Stomach (tissue), 9 donors: ENCODE measurements around the gene SMYD3. TPM values are rescaled to one million over a fixed set of nuclear protein-coding genes. Genes with fewer than 3 reads are reported as not detected.

ENCODE experiments used
- DNase-seq, 2 donors: peaks; one replicate each; pipeline versions ENCODE4 v3.0.0 to v3.0.0-alpha.2; 2013 to 2019
- H3K27ac ChIP-seq, 5 donors: fragments of 200-600 bp in 4 of 5; sonication (generic) in 4 of 5; one replicate each; pipeline ENCODE4 v1.5.1; 2013 to 2019; ENCODE audit warnings: mild to moderate bottlenecking in 1 of 5, moderate library complexity in 1 of 5
- H3K27me3 ChIP-seq, 3 donors: fragments of 200-600 bp; sonication (generic); one replicate each; pipeline ENCODE4 v1.5.1; 2017 to 2019; ENCODE audit warnings: mixed run types in 1 of 3
- H3K36me3 ChIP-seq, 4 donors: fragments of 200-600 bp; sonication (generic); 1 replicate in 3 of 4; 2 replicates in 1 of 4; pipeline ENCODE4 v1.5.1; 2016 to 2019
- H3K4me1 ChIP-seq, 4 donors: fragments of 200-600 bp; sonication (generic); one replicate each; pipeline ENCODE4 v1.5.1; 2016 to 2019
- H3K4me3 ChIP-seq, 4 donors: fragments of 200-600 bp; sonication (generic) in 3 of 4; one replicate each; pipeline ENCODE4 v1.5.1; 2016 to 2019; ENCODE audit warnings: mild to moderate bottlenecking in 1 of 4
- H3K9me3 ChIP-seq, 4 donors: fragments of 200-600 bp; sonication (generic); one replicate each; pipeline ENCODE4 v1.5.1; 2016 to 2019
- EP300 ChIP-seq: sonication (generic); formaldehyde crosslinking; IDR thresholded peaks from one replicate; pipeline ENCODE4 v1.6.1; 2017; ENCODE audit warnings: antibody characterized with exemption
- POLR2A ChIP-seq, 4 donors: fragments of 450-650 bp; IDR thresholded peaks; one replicate each; pipeline ENCODE4 v1.6.1; 2016; ENCODE audit warnings: antibody characterized with exemption in 4 of 4, control low read depth in 2 of 4, mild to moderate bottlenecking in 1 of 4, moderate library complexity in 1 of 4
- POLR2AphosphoS5 ChIP-seq, 3 donors: sonication (generic); formaldehyde crosslinking; IDR thresholded peaks; one replicate each; pipeline ENCODE4 v1.6.1; 2016; ENCODE audit warnings: antibody characterized with exemption in 3 of 3
- WGBS, 5 donors: extraction: QIAGEN DNeasy Blood & Tissue Kit in 3 of 5; methylation state at CpG; one replicate each; pipeline versions ENCODE4 v1.1.5 to v1.1.7; 2013 to 2018; 5-methylcytosine and 5-hydroxymethylcytosine counted together
- intact Hi-C: fragments of 100-400 bp; cut with DNase I; formaldehyde crosslinking; loops from one replicate; pipeline ENCODE4 v1.15.1; 2023; ENCODE audit warnings: low total_unique reads
- polyA plus RNA-seq, 3 donors: library from polyadenylated mRNA; stranded (reverse); fragments of 200-250 nt; gene quantifications; one replicate each; pipeline ENCODE4 v1.2.3, GENCODE V29; 2013
- total RNA-seq, 5 donors: library from RNA; depleted of rRNA; stranded (reverse); fragments of >200 nt; gene quantifications; one replicate each; pipeline versions ENCODE4 v1.1.0 to v1.2.3, GENCODE V29; 2014 to 2016
- TF ChIP-seq, protein P1 (sequence below), 7 experiments: fragments of 450-650 bp in 4 of 7; fragments of 200-600 bp in 3 of 7; sonication (generic) in 3 of 7; IDR thresholded peaks; one replicate each; pipeline ENCODE4 v1.5.1; 2016 to 2019; ENCODE audit warnings: antibody characterized with exemption in 7 of 7, control low read depth in 2 of 7, mild to moderate bottlenecking in 1 of 7
- donor health status: healthy with polysubstance abuse.
- donor health status: Bipolar disorder and iron deficiency.
- donor health status: healthy.

The SMYD3 gene
- total and polyA plus RNA-seq, 8 donors: 6.4 to 196 (median 27.8) TPM

DNA sequence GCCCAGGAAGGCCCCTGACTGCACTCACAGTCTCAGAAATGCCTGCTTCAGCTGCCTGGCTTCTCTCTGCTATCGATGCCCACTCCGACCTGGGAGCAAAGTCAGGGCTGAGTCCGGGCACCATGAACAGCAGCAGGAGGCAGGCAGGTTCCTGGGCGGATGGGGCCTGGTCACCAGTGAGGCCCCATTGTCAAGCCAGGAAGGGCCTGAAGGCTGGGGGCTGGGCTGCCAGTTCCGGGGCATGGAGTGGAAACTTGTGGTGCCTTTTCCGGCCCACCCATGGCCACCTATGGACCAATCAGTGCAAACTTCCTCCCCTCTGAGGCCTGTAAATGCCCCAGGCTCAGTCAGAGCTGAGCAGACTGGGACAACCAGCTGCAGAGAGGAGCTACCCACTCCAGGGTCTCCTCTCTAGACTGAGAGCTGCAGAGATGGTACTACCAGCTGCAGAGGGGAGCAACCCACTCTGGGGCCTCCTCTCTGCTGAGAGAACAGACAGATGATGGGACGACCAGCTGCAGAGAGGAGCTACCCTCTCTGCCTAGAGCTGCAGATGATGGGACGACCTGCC is 286.5 kb downstream of the SMYD3 start:
- Histone ChIP-seq H3K9me3 (peaks cover 0 to 7% (median 0%) of the 10 kb centered on the region in 4 donors), H3K4me1 (peaks cover 0 to 6% (median 0%) of the 10 kb centered on the region in 4 donors), H3K36me3 (peaks cover 0 to 8% (median 0%) of the 10 kb centered on the region in 4 donors), H3K27ac (no peak overlapping the region), H3K4me3 (no peak overlapping the region), H3K27me3 (no peaks in the 10 kb centered on the region)
- intact Hi-C loops: no loop called here
- 93 to 99% (median 96%) methylated on average over 6 to 8 of the region's 8 CpGs for WGBS, 5 donors
- TF ChIP-seq EP300 (no peak), POLR2A (IDR thresholded peaks at IDR 0.05) (no peak), POLR2AphosphoS5 (IDR thresholded peaks at IDR 0.05) (no peak)
- TF ChIP-seq, protein P1, sequence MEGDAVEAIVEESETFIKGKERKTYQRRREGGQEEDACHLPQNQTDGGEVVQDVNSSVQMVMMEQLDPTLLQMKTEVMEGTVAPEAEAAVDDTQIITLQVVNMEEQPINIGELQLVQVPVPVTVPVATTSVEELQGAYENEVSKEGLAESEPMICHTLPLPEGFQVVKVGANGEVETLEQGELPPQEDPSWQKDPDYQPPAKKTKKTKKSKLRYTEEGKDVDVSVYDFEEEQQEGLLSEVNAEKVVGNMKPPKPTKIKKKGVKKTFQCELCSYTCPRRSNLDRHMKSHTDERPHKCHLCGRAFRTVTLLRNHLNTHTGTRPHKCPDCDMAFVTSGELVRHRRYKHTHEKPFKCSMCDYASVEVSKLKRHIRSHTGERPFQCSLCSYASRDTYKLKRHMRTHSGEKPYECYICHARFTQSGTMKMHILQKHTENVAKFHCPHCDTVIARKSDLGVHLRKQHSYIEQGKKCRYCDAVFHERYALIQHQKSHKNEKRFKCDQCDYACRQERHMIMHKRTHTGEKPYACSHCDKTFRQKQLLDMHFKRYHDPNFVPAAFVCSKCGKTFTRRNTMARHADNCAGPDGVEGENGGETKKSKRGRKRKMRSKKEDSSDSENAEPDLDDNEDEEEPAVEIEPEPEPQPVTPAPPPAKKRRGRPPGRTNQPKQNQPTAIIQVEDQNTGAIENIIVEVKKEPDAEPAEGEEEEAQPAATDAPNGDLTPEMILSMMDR (IDR thresholded peaks at IDR 0.05): no peak
- DNase-seq: no peak

DNA sequence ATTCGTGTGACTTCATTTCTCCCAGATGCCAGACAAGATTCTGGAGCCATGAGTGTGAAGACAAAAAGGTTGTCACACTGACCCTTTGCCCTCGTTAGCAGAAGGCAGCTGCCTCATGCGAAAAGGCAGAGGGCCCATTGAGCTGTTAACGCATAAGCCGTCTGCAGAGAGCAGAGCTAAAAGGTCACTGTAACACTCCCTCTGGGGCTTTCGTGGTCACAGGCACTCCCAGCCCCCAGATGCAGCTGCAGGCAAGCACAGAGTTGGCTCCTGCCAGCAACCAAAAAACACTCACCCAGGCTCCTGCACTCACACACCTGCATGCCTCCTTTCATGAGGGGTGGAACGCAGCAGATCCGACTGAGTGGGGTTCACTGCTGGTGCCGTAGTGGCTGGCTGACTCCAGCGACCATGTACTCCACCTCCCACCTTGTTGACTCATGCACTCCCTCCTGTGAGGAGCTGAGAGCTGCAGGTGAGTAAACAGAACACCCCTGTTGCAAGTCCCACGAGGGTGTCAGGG is 287.5 kb downstream of the SMYD3 start:
- no peaks in the 10 kb centered on the region for H3K27me3 ChIP-seq
- peaks cover 0 to 8% (median 0%) of the 10 kb centered on the region in 4 donors for H3K36me3 ChIP-seq
- no peak for TF ChIP-seq POLR2A (IDR thresholded peaks at IDR 0.05)
- TF ChIP-seq POLR2AphosphoS5 (IDR thresholded peaks at IDR 0.05): no peak
- TF ChIP-seq EP300: no peak
- TF ChIP-seq, protein P1 (IDR thresholded peaks at IDR 0.05): no peak
- intact Hi-C loops: no loop called here
- WGBS, 5 donors: 59 to 75% (median 66%) methylated on average over 11 of the region's 11 CpGs
- no peak overlapping the region for H3K4me3 ChIP-seq
- no peak overlapping the region for H3K27ac ChIP-seq
- DNase-seq: no peak
- peaks cover 0 to 6% (median 0%) of the 10 kb centered on the region in 4 donors for H3K4me1 ChIP-seq
- H3K9me3 ChIP-seq: peaks cover 0 to 7% (median 0%) of the 10 kb centered on the region in 4 donors

DNA sequence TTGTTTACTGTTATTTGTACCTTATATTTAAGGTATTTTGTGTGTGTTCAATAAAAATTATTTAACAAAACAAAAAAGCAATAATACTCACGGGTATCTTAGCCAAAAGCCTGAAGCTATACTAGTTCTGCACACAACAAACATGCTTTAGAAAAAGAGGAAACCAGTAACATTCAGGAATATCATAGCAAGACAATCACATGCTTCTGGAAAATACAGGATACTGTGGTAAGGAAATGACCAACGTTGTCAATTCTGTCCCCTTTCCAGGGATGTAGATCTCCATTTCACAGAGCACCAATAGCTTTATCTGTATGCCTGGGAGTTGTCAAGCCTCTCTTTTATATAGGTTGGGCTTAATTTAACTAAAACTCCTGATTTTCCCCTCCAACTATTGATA is 288.4 kb downstream of the SMYD3 start:
- TF ChIP-seq, protein P1 (IDR thresholded peaks at IDR 0.05): no peak
- TF ChIP-seq POLR2AphosphoS5 (IDR thresholded peaks at IDR 0.05) (no peak), POLR2A (IDR thresholded peaks at IDR 0.05) (no peak), EP300 (no peak)
- WGBS, 5 donors: 53 to 70% (median 63%) methylated on average over 2 of the region's 2 CpGs
- peak overlapping the region in 1 of 5 donors; percentile 26 for H3K27ac ChIP-seq
- peaks cover 0 to 6% (median 0%) of the 10 kb centered on the region in 4 donors for H3K4me1 ChIP-seq
- H3K27me3 ChIP-seq: no peaks in the 10 kb centered on the region
- H3K9me3 ChIP-seq: peaks cover 0 to 7% (median 0%) of the 10 kb centered on the region in 4 donors
- intact Hi-C loops: no loop called here
- H3K36me3 ChIP-seq: peaks cover 0 to 8% (median 0%) of the 10 kb centered on the region in 4 donors
- H3K4me3 ChIP-seq: no peak overlapping the region
- DNase-seq: no peak

DNA sequence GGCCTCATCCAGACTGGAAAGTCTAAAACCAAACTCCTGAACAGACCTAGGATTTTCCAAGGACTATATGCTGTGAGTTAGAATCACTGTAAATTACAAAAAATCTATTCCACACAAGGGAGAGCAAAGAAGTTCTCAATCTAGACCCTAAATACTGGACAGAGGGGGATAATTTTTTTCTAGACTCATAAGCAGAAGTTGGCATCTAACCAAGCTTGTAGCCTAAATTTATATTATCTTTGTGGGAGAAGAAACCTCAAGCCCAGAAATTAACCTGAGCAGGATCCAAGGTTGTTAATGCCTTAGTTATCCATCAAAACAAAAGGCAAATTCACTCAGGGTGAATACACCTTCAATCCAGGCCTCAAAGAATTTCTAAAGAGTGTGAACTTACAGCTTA is 290.2 kb downstream of the SMYD3 start:
- peaks cover 0 to 8% (median 0%) of the 10 kb centered on the region in 4 donors for H3K36me3 ChIP-seq
- intact Hi-C loops: no loop called here
- no peak overlapping the region for H3K27ac ChIP-seq
- no peaks in the 10 kb centered on the region for H3K27me3 ChIP-seq
- TF ChIP-seq, protein P1 (IDR thresholded peaks at IDR 0.05): no peak
- no peak for TF ChIP-seq POLR2A (IDR thresholded peaks at IDR 0.05)
- peaks cover 0 to 6% (median 0%) of the 10 kb centered on the region in 4 donors for H3K4me1 ChIP-seq
- peaks cover 0 to 7% (median 0%) of the 10 kb centered on the region in 4 donors for H3K9me3 ChIP-seq
- DNase-seq: no peak
- H3K4me3 ChIP-seq: no peak overlapping the region
